ENCODE measurements around the gene SPOCK1.

SPOCK1 gene

DNA sequence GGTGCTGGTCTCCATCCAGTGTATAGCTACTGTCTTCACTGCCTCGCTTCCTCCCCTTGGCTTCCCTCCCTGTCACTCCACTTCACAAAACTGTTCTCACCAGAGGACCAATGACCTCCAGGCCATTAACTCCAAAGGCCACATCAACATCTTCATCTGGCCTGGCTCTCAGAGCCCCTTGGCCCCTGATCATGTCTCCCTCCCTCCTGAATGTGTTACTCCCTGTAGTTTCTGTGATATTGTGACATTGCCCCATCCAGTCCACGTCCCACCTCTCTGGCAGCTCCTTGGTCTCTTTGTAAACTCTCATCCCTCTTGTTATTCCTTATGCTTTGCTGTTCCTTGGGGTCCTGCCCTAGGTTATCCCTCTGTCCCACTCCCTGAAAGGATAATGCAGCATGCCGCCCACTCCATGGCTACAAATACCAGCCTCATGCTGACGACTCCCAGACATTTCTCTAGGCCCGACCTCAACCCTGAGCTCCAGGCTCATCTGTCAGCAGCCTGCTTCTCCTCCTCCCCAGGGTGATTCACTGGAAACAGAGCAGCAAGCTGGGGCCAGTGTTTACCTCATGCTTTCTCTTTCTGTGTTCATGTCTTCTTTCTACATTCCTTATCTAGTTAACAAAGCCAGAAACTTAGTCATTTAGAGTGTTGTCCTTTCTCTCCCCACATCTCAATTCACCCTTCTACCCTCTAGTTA is 312.2 kb downstream of the SPOCK1 start:
- no peak for DNase-seq (ENCODE audit: low spot score)
- TF ChIP-seq, protein P1, sequence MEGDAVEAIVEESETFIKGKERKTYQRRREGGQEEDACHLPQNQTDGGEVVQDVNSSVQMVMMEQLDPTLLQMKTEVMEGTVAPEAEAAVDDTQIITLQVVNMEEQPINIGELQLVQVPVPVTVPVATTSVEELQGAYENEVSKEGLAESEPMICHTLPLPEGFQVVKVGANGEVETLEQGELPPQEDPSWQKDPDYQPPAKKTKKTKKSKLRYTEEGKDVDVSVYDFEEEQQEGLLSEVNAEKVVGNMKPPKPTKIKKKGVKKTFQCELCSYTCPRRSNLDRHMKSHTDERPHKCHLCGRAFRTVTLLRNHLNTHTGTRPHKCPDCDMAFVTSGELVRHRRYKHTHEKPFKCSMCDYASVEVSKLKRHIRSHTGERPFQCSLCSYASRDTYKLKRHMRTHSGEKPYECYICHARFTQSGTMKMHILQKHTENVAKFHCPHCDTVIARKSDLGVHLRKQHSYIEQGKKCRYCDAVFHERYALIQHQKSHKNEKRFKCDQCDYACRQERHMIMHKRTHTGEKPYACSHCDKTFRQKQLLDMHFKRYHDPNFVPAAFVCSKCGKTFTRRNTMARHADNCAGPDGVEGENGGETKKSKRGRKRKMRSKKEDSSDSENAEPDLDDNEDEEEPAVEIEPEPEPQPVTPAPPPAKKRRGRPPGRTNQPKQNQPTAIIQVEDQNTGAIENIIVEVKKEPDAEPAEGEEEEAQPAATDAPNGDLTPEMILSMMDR (IDR thresholded peaks at IDR 0.05; ENCODE audit: extremely low read depth, insufficient read depth, missing control alignments): no peak
- in situ Hi-C loops (cut with MboI; ENCODE audit: low pct_unique_long_range_greater_than_20kb, low sequenced_read_pairs, unreplicated experiment): no loop called here

DNA sequence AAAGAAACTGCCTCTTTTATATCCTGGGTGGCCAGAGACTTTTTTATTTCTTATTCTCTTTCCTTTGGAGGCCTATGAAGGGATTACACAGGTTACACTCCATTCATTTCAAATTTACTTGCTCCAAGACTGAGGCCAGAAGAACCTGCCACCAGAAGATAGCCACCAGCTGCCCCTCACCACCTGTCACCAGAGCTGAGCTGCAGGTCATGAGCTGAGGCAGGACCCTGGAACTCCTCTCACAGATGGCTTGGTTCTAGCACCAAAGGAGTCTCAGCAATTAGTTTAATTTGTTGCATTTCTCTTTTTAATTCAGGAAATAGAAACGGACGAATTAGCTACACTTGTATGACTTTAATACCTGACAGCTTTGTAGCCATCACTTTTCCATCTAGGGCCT is 313.9 kb downstream of the SPOCK1 start:
- in situ Hi-C loops (cut with MboI; ENCODE audit: low pct_unique_long_range_greater_than_20kb, low sequenced_read_pairs, unreplicated experiment): no loop called here

DNA sequence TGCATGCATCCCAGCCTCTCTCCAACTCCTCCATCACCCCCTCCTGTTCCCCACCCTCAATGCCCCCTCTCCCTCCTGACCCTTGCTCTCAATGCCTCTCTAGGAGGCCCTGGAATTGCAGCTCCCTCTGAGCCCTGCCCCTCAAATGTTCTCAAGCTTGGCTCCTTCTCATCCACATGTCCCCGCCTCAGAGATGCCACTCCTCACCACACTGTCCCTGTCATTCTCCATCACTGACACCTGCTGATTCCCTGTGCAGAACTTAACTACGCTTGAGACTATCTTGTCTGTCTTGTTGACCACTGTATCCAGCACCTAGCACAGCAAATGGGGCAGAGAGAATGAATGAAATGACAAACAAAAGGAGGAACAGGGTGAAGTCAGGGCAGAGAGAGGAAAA is 314.4 kb downstream of the SPOCK1 start:
- in situ Hi-C loops (cut with MboI; ENCODE audit: low pct_unique_long_range_greater_than_20kb, low sequenced_read_pairs, unreplicated experiment): no loop called here
- TF ChIP-seq, protein P1 (IDR thresholded peaks at IDR 0.05; ENCODE audit: extremely low read depth, insufficient read depth, missing control alignments): no peak
- DNase-seq (ENCODE audit: low spot score): no peak

More for the DNA sequence above, 313.9 kb downstream of the SPOCK1 start:
- TF ChIP-seq, protein P1 (IDR thresholded peaks at IDR 0.05; ENCODE audit: extremely low read depth, insufficient read depth, missing control alignments): no peak
- no peak for DNase-seq (ENCODE audit: low spot score)

DNA sequence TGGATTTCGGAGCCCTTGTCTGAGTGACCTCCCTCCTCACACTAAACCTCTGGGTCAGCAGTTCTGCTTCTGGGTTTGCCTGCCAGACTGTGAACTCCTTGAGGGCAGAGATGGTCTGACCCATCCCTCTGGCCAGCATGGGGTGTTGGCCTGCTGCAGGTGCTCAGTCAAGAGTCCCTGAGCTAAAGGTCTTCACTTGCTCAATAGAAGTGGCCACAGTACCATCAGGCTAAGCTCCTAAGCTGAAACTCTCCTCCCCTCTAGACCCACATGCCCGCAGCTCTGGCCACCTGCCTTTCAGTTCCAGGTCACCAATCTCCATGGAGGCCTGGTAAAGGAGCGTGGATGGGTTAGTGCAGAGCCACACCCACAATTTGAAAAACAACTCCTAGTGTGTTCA is 316.6 kb downstream of the SPOCK1 start:
- TF ChIP-seq, protein P1 (IDR thresholded peaks at IDR 0.05; ENCODE audit: extremely low read depth, insufficient read depth, missing control alignments): no peak

DNA sequence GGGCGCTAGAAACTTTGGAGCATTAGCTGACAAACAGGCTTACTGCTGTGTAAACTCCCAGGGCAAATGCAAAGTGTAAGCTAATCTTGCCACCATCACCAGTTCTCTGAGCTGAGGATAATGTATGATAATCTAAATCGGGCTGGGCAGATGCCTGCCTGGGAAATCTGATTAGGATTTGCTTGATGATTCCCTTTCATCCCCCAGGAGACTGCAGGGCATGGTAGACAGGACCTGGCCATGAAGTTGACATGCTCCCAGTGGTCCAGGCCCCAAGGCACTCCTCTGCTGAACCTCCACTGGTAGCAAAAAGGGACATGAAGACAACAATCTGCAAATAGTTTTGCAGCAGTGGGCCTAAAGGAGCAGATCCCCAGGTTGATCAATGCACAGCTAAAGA is 317.5 kb downstream of the SPOCK1 start:
- TF ChIP-seq, protein P1 (IDR thresholded peaks at IDR 0.05; ENCODE audit: extremely low read depth, insufficient read depth, missing control alignments): no peak
- no peak for DNase-seq (ENCODE audit: low spot score)
- in situ Hi-C loops (cut with MboI; ENCODE audit: low pct_unique_long_range_greater_than_20kb, low sequenced_read_pairs, unreplicated experiment): no loop called here

More for the DNA sequence above, 316.6 kb downstream of the SPOCK1 start:
- no peak for DNase-seq (ENCODE audit: low spot score)
- in situ Hi-C loops (cut with MboI; ENCODE audit: low pct_unique_long_range_greater_than_20kb, low sequenced_read_pairs, unreplicated experiment): no loop called here

DNA sequence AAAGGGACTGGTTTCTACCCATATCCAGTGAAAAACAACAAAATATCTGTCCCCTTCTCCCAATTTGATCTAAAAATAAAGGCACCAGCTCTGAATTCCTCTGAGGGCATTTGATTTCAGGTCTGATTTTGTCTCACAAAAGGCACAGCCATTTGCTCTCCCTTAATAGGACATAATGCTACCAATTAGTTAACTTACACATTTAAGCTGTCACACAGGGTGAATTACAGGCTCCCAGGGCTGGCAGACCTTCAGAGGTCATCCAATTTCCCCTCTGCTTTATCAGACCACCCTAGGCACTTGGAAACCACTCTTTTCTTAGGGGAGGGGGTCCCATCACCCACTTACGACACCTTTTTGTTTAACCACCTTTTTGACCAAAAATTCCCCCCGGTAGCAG is 319.9 kb downstream of the SPOCK1 start:
- no peak for DNase-seq (ENCODE audit: low spot score)
- TF ChIP-seq, protein P1 (IDR thresholded peaks at IDR 0.05; ENCODE audit: extremely low read depth, insufficient read depth, missing control alignments): no peak
- in situ Hi-C loops (cut with MboI; ENCODE audit: low pct_unique_long_range_greater_than_20kb, low sequenced_read_pairs, unreplicated experiment): no loop called here
